Panc1 (cell line): ENCODE data around the gene PHF21A. TPM values are rescaled to one million over a fixed set of nuclear protein-coding genes. Genes with fewer than 3 reads are reported as not detected.

ENCODE experiments used
- ATAC-seq: fragments of 200-7000 bp; cut with Tn5 transposase; 2 replicates; pipeline ENCODE4 v1.9.1; 2020; ENCODE audit warnings: mild to moderate bottlenecking, moderate library complexity
- BruUV-seq: library from RNA; stranded (reverse); fragments of 400-500 nt; replicated peaks from 2 replicates; lab custom pipeline; 2021; lab: Mats Ljungman, UMichigan
- CTCF ChIA-PET: fragments of 300-600 bp; sonication (Branson Sonifier 250); formaldehyde crosslinking; loops from one replicate; lab custom pipeline; 2022; ENCODE audit warnings: antibody characterized with exemption; lab: Charles Lee
- POLR2A ChIA-PET: fragments of 300-600 bp; sonication (Branson Sonifier 250); formaldehyde crosslinking; loops from one replicate; lab custom pipeline; 2022; ENCODE audit warnings: antibody characterized with exemption; lab: Charles Lee
- DNase-seq: peaks from one replicate; pipeline ENCODE4 v3.0.0-alpha.2; 2010; ENCODE audit warnings: low read depth, low spot score
- H3K27ac ChIP-seq: 2 replicates; pipeline ENCODE4 v1.5.1; 2011; ENCODE audit warnings: mild to moderate bottlenecking, low read length, inconsistent platforms
- H3K27me3 ChIP-seq: fragments of 200-500 bp; sonication (Bioruptor generic); 2 replicates; pipeline ENCODE4 v1.6.0; 2014; ENCODE audit warnings: low read length, inconsistent platforms; ENCODE audit not compliant: control insufficient read depth, insufficient read depth
- H3K36me3 ChIP-seq: fragments of 200-500 bp; sonication (Bioruptor generic); 2 replicates; pipeline ENCODE4 v1.5.1; 2014; ENCODE audit warnings: inconsistent platforms, mild to moderate bottlenecking, low read length, moderate library complexity; ENCODE audit not compliant: control insufficient read depth, insufficient read depth
- H3K4me1 ChIP-seq: 2 replicates; pipeline ENCODE4 v1.5.1; 2011; ENCODE audit warnings: inconsistent platforms, mild to moderate bottlenecking, low read length, moderate library complexity; ENCODE audit not compliant: control insufficient read depth, insufficient read depth
- H3K4me3 ChIP-seq, 2 experiments: 2 replicates each; pipeline ENCODE4 v1.5.1; 2011 to 2012; ENCODE audit warnings: low read depth in 2 of 2, low read length in 2 of 2, mild to moderate bottlenecking in 2 of 2, inconsistent platforms in 1 of 2, moderate library complexity in 1 of 2
- H3K9me3 ChIP-seq: fragments of 200-500 bp; sonication (Bioruptor generic); 2 replicates; pipeline ENCODE4 v1.5.1; 2014; ENCODE audit warnings: low read depth, mild to moderate bottlenecking, inconsistent platforms, low read length, moderate library complexity; ENCODE audit not compliant: control insufficient read depth, insufficient read depth
- CTCF ChIP-seq: fragments of 450-650 bp; IDR thresholded peaks from 2 replicates; pipeline ENCODE4 v1.5.1; 2017; ENCODE audit warnings: mild to moderate bottlenecking
- POLR2AphosphoS5 ChIP-seq: IDR thresholded peaks from 2 replicates; pipeline ENCODE4 v1.6.1; 2012; ENCODE audit warnings: mild to moderate bottlenecking, low read depth, low read length, moderate library complexity
- SIN3A ChIP-seq: IDR thresholded peaks from 2 replicates; pipeline ENCODE4 v1.6.1; 2012; ENCODE audit warnings: low read depth, mild to moderate bottlenecking, low read length, moderate library complexity, borderline replicate concordance; ENCODE audit not compliant: insufficient read depth
- TCF7L2 ChIP-seq: IDR thresholded peaks from 2 replicates; pipeline ENCODE4 v1.6.1; 2011; ENCODE audit warnings: mild to moderate bottlenecking, low read depth, low read length, inconsistent platforms
- in situ Hi-C: cut with HindIII; loops from 2 replicates; pipeline ENCODE4 v1.10.0; 2016; ENCODE audit warnings: low sequenced_read_pairs, low pct_unique_long_range_greater_than_20kb
- intact Hi-C: fragments of 100-400 bp; cut with micrococcal nuclease; formaldehyde crosslinking; loops from one replicate; pipeline ENCODE4 v1.10.0; 2022; ENCODE audit not compliant: unreplicated experiment
- total RNA-seq: library from RNA; stranded (reverse); gene quantifications from one replicate; pipeline ENCODE4 v1.2.1, GENCODE V29; 2021; ENCODE audit not compliant: unreplicated experiment
- TF ChIP-seq, protein P1 (sequence below), 2 experiments: IDR thresholded peaks; 2 replicates each; pipeline ENCODE4 v1.6.1; 2011 to 2012; ENCODE audit warnings: low read depth in 2 of 2, control low read depth in 1 of 2, low read length in 1 of 2, mild to moderate bottlenecking in 1 of 2, moderate library complexity in 1 of 2; ENCODE audit not compliant: insufficient read depth in 1 of 2

PHF21A gene
- total RNA-seq, 1 experiment from 2014 or later: 45.7 TPM

- peaks cover 10% of the 10 kb centered on the region for H3K36me3 ChIP-seq
- POLR2A ChIA-PET: no interaction called here
- ATAC-seq: no peak
- BruUV-seq: no TSS peak
- H3K4me3 ChIP-seq: no peak overlapping the region
- no peak overlapping the region for H3K27ac ChIP-seq
- TF ChIP-seq POLR2AphosphoS5: no peak
- TF ChIP-seq SIN3A: no peak
- TF ChIP-seq, protein P1, sequence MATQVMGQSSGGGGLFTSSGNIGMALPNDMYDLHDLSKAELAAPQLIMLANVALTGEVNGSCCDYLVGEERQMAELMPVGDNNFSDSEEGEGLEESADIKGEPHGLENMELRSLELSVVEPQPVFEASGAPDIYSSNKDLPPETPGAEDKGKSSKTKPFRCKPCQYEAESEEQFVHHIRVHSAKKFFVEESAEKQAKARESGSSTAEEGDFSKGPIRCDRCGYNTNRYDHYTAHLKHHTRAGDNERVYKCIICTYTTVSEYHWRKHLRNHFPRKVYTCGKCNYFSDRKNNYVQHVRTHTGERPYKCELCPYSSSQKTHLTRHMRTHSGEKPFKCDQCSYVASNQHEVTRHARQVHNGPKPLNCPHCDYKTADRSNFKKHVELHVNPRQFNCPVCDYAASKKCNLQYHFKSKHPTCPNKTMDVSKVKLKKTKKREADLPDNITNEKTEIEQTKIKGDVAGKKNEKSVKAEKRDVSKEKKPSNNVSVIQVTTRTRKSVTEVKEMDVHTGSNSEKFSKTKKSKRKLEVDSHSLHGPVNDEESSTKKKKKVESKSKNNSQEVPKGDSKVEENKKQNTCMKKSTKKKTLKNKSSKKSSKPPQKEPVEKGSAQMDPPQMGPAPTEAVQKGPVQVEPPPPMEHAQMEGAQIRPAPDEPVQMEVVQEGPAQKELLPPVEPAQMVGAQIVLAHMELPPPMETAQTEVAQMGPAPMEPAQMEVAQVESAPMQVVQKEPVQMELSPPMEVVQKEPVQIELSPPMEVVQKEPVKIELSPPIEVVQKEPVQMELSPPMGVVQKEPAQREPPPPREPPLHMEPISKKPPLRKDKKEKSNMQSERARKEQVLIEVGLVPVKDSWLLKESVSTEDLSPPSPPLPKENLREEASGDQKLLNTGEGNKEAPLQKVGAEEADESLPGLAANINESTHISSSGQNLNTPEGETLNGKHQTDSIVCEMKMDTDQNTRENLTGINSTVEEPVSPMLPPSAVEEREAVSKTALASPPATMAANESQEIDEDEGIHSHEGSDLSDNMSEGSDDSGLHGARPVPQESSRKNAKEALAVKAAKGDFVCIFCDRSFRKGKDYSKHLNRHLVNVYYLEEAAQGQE (IDR thresholded peaks at IDR 0.05; ENCODE audit: insufficient read depth in 1 of 2, low read depth in 2 of 2, low read length in 1 of 2): no peak
- TF ChIP-seq TCF7L2: no peak
- no peak for TF ChIP-seq CTCF
- CTCF ChIA-PET: no interaction called here
- H3K27me3 ChIP-seq: no peaks in the 10 kb centered on the region
- in situ Hi-C loops: no loop called here
- no peaks in the 10 kb centered on the region for H3K4me1 ChIP-seq
- intact Hi-C loops: no loop called here
- H3K9me3 ChIP-seq: no peaks in the 10 kb centered on the region
- DNase-seq: no peak
Observed at GRCh38 chr11:45974806-45975205, 146.4 kb downstream of the PHF21A start.

DNA sequence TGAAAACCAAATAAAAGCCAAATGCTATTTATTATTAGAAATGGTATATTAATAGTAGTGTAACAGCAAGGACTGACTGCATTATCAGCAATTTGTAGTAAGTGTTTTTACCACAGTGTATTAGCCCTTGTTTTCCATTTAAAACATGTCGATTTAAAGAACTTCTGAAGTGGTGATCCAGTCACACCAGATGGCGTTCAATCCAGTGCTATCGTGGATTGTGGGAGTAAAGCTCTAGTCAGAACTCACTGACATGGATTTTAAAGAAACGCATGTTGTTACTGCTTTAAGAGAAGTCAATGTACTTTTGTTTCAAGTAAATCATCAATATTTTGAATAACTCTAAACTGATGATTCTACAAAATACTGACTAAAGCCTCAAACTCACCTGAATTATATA lies 147.7 kb downstream of the PHF21A start:
- no peaks in the 10 kb centered on the region for H3K9me3 ChIP-seq
- H3K4me1 ChIP-seq: no peaks in the 10 kb centered on the region
- BruUV-seq: no TSS peak
- H3K27me3 ChIP-seq: no peaks in the 10 kb centered on the region
- TF ChIP-seq, protein P1 (IDR thresholded peaks at IDR 0.05; ENCODE audit: insufficient read depth in 1 of 2, low read depth in 2 of 2, low read length in 1 of 2): no peak
- TF ChIP-seq SIN3A (no peak), CTCF (no peak), TCF7L2 (no peak), POLR2AphosphoS5 (no peak)
- H3K36me3 ChIP-seq: peaks cover 14% of the 10 kb centered on the region
- H3K4me3 ChIP-seq: no peak overlapping the region
- ChIA-PET POLR2A (no interaction called here), CTCF (no interaction called here)
- H3K27ac ChIP-seq: no peak overlapping the region
- intact Hi-C loops (no loop called here), in situ Hi-C loops (no loop called here)
- no peak for DNase-seq
- no peak for ATAC-seq
